Prostate gland (tissue), 2 donors: ENCODE results near the gene ZC3HAV1L. TPM values are rescaled to one million over a fixed set of nuclear protein-coding genes. Genes with fewer than 3 reads are reported as not detected.

ENCODE experiments used
- DNase-seq: peaks from one replicate; pipeline ENCODE4 v3.0.0-alpha.2; 2019; ENCODE audit warnings: low spot score
- H3K27ac ChIP-seq, 2 donors: fragments of 200-600 bp; sonication (generic); 2 replicates each; pipeline ENCODE4 v1.5.1; 2017 to 2019
- H3K27me3 ChIP-seq: fragments of 200-600 bp; sonication (generic); replicated peaks from 2 replicates; pipeline ENCODE4 v1.5.1; 2019; ENCODE audit not compliant: insufficient read depth
- H3K36me3 ChIP-seq, 2 donors: fragments of 200-600 bp; sonication (generic); 1 replicate in 1 of 2; 2 replicates in 1 of 2; pipeline versions ENCODE4 v1.5.1 to v1.8.1; 2017 to 2019
- H3K4me1 ChIP-seq: fragments of 200-600 bp; sonication (generic); replicated peaks from 2 replicates; pipeline ENCODE4 v1.5.1; 2019
- H3K4me3 ChIP-seq, 2 donors: fragments of 200-600 bp; sonication (generic); 2 replicates each; pipeline ENCODE4 v1.5.1; 2017 to 2019
- H3K9me3 ChIP-seq: fragments of 200-600 bp; sonication (generic); 2 replicates; pipeline ENCODE4 v1.5.1; 2017
- CTCF ChIP-seq, 4 experiments: fragments of 200-600 bp in 2 of 4; fragments of 450-650 bp in 2 of 4; sonication (generic) in 2 of 4; IDR thresholded peaks; 1 replicate in 3 of 4; 2 replicates in 1 of 4; pipeline ENCODE4 v1.5.1; 2016 to 2019; ENCODE audit warnings: antibody characterized with exemption in 4 of 4, mild to moderate bottlenecking in 2 of 4, moderate library complexity in 2 of 4
- POLR2A ChIP-seq: fragments of 450-650 bp; IDR thresholded peaks from one replicate; pipeline ENCODE4 v1.6.1; 2016; ENCODE audit warnings: antibody characterized with exemption, mild to moderate bottlenecking
- POLR2AphosphoS5 ChIP-seq: sonication (generic); formaldehyde crosslinking; IDR thresholded peaks from one replicate; pipeline ENCODE4 v1.6.1; 2017; ENCODE audit warnings: antibody characterized with exemption
- WGBS: methylation state at CpG from one replicate; pipeline ENCODE4 v1.1.5; 2018; 5-methylcytosine and 5-hydroxymethylcytosine counted together
- intact Hi-C: fragments of 100-400 bp; cut with DNase I; formaldehyde crosslinking; loops from one replicate; pipeline ENCODE4 v1.14.2; 2022
- total RNA-seq, 2 donors: library from RNA; depleted of rRNA; stranded (reverse); fragments of >200 nt; gene quantifications; one replicate each; pipeline ENCODE4 v1.1.0, GENCODE V29; 2016

The ZC3HAV1L gene
- total RNA-seq, 2 donors from 2014 or later: 25.8 to 26.0 TPM

GRCh38 chr7:139054101-139054500, 18.3 kb upstream of the ZC3HAV1L start:
- Histone ChIP-seq H3K4me1 (no peaks in the 10 kb centered on the region), H3K27ac (no peak overlapping the region), H3K4me3 (no peak overlapping the region), H3K36me3 (peaks cover 0 to 4% of the 10 kb centered on the region in 2 donors), H3K27me3 (no peaks in the 10 kb centered on the region), H3K9me3 (no peaks in the 10 kb centered on the region)
- TF ChIP-seq CTCF (IDR thresholded peaks at IDR 0.05) (no peak), POLR2AphosphoS5 (no peak), POLR2A (no peak)
- no peak for DNase-seq
- WGBS: 62% methylated on average over 2 of the region's 2 CpGs
- intact Hi-C loops: no loop called here

GRCh38 chr7:139051655-139052054, 15.8 kb upstream of the ZC3HAV1L start:
- no peak overlapping the region for H3K4me3 ChIP-seq
- no peaks in the 10 kb centered on the region for H3K4me1 ChIP-seq
- H3K9me3 ChIP-seq: no peaks in the 10 kb centered on the region
- H3K27ac ChIP-seq: no peak overlapping the region
- H3K27me3 ChIP-seq: no peaks in the 10 kb centered on the region
- TF ChIP-seq CTCF (IDR thresholded peaks at IDR 0.05): no peak
- peaks cover 0 to 4% of the 10 kb centered on the region in 2 donors for H3K36me3 ChIP-seq
- intact Hi-C loops: no loop called here
- DNase-seq: no peak

GRCh38 chr7:139049936-139050335, 14.1 kb upstream of the ZC3HAV1L start:
- H3K27me3 ChIP-seq: no peaks in the 10 kb centered on the region
- H3K9me3 ChIP-seq: no peaks in the 10 kb centered on the region
- no peak overlapping the region for H3K4me3 ChIP-seq
- WGBS: 86% methylated on average over 1 of the region's 1 CpG
- intact Hi-C loops: no loop called here
- DNase-seq: no peak
- no peak overlapping the region for H3K27ac ChIP-seq
- no peaks in the 10 kb centered on the region for H3K4me1 ChIP-seq
- H3K36me3 ChIP-seq: peaks cover 0 to 4% of the 10 kb centered on the region in 2 donors
- TF ChIP-seq POLR2AphosphoS5 (no peak), POLR2A (no peak)

- H3K4me1 ChIP-seq: no peaks in the 10 kb centered on the region
- no peak overlapping the region for H3K27ac ChIP-seq
- whole genome bisulfite sequencing: 90% methylated on average over 7 of the region's 7 CpGs
- H3K9me3 ChIP-seq: no peaks in the 10 kb centered on the region
- intact Hi-C loops: no loop called here
- H3K4me3 ChIP-seq: no peak overlapping the region
- H3K27me3 ChIP-seq: no peaks in the 10 kb centered on the region
- no peaks in the 10 kb centered on the region for H3K36me3 ChIP-seq
- TF ChIP-seq POLR2AphosphoS5 (no peak), CTCF (IDR thresholded peaks at IDR 0.05) (no peak), POLR2A (no peak)
- DNase-seq: no peak
These were observed 13.3 kb upstream of the ZC3HAV1L start for GRCh38 chr7:139049111-139049510.

GRCh38 chr7:139047970-139048369, 12.1 kb upstream of the ZC3HAV1L start:
- no peak overlapping the region for H3K27ac ChIP-seq
- no peaks in the 10 kb centered on the region for H3K4me1 ChIP-seq
- no peaks in the 10 kb centered on the region for H3K36me3 ChIP-seq
- no peak for TF ChIP-seq POLR2AphosphoS5
- no peak for TF ChIP-seq CTCF (IDR thresholded peaks at IDR 0.05)
- TF ChIP-seq POLR2A: no peak
- WGBS: 84% methylated on average over 3 of the region's 3 CpGs
- H3K27me3 ChIP-seq: no peaks in the 10 kb centered on the region
- no peak for DNase-seq
- H3K9me3 ChIP-seq: no peaks in the 10 kb centered on the region
- H3K4me3 ChIP-seq: no peak overlapping the region
- intact Hi-C loops: no loop called here
